Right kidney (tissue), 1 donor: ENCODE data around the gene MAS1.

Source experiments
- DNase-seq: peaks from one replicate; pipeline ENCODE4 v3.0.0-alpha.2; 2016

MAS1 gene

DNA sequence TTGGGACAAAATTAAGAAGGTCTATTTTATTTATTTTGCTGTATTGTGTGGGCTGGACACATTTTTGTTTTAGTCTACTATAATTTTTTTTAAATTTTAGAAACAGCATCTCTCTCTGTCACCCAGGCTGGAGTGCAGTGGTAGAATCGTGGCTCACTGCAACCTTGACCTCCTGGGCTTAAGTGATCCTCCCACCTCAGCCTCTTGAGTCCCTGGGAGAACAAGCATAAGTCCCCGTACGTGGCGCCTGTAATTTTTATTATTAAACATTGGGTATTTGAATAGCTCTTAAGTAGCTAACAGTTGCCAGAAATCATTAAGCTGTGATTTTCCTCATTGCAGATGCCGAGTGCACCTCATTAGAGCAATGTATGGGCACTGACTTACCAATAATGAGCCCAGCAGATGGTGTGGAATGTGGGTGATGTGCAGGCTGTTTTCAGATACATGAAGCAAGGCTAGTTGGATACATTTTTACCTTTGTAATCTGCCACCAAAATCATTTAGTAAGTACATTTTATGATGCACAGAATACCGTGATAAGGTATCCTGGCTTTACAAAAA lies 10.3 kb upstream of the MAS1 start:
- no peak for DNase-seq

DNA sequence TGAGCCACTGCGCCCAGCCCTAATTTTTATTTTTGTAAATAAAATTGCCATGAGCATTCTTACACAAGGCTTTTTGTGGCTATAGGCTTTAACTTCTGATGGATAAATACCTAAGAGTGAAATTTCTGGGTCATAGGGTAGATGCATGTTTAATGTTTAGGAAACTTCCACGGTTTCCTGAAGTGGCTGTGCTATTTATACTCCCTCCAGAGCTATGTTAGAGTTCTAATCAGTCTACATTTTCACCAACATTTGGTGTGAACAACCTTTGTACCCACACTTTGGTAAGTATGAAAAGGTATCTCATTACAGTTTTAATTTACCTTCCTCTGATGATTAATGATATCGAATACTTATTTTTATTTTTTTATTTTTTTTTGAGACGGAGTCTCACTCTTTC lies 6.1 kb upstream of the MAS1 start:
- DNase-seq = no peak

DNA sequence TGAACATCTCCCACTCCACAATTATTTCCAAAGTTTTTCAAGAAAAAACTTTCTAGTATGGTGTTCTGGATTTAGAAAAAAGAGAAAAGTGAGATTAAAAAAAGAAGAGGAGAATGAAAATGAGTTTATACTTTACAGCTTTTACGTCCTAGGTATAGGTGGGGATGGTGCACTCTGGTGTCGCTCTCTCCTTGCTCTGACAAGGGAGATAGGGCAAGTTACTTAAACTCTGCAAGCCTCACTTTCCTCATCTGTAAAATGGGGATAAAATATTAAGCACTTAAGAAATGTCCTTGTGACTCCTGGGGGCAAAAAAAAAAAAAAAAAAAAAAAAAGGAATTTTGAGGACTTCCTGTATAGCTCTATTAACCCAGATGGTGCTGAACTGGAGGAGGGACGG lies 4.5 kb upstream of the MAS1 start:
- no peak for DNase-seq

DNA sequence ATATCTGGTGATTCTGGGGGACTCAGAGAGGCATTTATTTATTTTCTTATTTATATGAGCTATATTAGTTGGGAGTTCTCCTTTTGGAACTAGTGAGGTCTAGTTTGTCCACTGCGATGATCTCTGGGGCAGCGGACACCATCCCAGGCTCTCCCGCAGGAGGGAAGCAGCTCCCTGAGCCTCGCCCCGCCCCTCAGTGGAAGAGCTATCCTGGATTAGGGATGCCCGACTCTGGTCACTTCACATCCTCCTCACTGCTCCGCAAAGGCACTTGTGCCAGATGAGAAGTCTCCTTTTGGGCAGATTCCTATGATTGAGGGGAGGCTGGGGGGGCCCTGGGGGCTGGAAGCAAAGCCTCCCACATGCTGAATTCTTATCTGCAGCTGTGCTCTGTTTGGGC lies 3.6 kb upstream of the MAS1 start:
- no peak for DNase-seq

DNA sequence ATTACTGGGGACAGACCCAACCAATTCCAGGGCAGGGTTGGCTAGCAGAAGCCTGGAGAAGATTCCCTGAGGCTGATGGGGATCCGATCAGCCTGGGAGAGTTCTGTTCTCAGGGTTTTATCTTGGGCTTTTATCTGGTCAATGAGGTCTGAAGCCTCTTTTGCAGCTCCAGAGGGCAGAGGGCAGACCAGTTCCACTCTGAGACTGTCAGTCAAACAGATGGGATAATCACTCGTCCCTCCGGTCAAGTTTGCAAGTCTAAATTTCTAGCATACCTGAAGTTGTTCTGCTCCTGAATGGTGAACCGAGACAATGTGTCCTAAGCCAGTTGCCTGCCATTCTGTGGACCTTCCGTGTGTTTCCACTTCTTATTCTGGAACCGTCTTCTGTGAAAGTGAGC lies 3.0 kb upstream of the MAS1 start:
- no peak for DNase-seq

DNA sequence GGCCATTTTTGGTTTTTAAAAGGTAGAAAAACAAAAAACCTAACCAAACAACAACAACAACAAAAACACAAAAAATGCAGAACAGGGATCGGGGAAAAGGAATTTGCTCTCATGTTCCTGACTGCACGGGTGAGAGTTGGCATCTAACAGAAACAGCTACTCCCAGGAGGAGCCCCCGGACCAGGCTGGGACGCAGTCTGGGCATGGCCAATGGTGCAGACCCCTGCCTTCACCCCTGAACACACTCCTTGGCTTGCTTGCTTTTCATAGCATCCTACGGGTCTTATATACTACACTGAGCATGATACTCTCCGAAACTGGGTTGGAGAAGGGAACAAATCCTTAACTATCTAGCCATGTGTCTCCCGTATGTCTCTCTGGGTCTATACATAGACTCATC lies 587 bp upstream of the MAS1 start:
- no peak for DNase-seq

DNA sequence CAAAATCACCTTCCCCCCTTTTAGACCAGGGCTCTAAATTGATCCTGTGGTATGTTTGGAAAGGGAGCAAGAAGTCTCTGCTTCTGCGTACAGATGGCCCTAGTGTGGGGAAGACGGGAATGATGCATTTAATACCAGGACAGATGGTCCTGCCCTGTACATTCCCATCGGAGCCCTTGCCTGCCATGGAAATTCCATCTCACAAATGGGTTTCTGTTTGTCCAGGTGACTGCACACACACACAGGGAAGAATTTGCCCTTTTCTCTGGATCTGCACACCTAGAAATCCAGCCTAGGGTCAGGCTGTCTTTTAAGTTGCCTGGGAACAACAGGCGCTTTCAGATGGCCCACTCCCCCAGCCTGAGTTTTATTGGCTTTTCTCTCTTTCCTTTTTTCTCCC lies 1.3 kb downstream of the MAS1 start:
- no peak for DNase-seq

DNA sequence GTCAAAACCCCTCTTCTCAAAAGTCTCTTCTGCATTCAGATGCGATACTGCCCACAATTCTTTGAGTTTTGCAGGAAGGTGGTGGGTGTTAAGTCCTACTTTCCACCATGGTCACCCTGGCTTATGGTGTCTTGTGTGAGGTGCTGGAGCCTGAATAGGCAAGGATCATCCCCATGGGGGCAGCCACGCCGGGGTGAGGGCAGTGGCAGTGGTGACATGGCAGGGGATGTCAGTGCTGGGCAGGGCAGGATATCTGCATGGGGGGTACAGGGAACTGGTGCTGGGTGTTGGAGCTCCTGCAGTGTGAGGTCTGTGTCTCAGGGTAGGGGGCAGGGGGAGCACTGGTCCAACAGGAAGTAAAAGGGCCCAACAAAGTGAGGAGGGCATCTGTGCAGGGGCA lies 2.3 kb downstream of the MAS1 start:
- DNase-seq = no peak

DNA sequence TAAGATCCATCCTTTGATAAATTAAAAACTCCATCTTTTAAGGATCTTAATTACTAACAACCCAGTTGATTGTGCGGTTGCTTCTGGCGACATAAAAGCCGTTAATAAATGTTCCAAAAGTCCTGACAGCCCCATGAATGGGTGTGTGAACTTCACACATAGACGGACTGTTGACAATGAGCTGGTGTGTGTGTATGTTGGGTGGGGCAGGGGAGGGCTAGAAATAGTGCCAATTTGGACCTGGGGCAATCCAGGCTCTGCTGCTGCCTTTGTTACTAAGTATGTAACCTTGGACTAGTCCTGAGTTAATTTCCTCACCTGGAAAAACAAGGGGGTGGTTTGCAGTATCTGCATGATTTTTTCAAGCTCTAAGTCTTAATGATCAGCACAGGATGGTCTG lies 4.2 kb downstream of the MAS1 start:
- DNase-seq = no peak

DNA sequence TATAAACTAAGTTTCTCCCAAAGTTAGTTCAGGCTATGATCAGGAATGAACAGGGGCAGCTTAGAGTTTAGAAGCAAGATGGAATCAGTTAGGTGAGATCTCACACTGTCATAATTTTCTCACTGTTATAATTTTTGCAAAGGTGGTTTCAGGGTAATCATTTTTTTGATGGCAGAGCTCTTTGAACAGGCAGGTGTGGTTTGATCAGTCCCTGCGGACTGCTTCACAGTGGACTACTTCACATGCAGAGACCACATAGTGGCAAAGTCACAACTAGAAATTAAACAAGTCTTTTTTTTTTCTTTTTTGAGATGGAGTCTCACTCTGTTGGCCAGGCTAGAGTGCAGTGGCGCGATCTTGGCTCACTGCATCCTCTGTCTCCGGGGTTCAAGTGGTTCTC lies 6.8 kb downstream of the MAS1 start:
- DNase-seq = no peak

DNA sequence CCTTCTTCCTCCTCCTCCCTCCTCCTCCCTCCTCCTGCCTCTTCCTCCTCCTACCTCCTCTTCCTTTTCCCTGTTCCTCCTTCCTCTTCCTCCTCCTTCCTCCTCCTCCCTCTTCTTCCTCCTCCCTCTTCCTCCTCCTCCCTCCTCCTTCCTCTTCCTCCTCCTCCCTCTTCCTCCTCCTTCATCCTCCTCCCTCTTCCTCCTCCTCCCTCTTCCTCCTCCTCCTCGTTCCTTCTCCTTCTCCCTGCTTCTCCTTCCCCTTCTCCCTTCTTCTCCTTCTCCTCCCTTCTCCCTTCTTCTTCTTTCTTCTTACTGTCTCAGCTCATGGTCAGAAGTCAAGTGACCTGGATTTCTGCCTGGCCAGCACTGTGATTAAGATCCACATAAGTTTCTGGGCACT lies 7.7 kb downstream of the MAS1 start:
- DNase-seq = no peak

DNA sequence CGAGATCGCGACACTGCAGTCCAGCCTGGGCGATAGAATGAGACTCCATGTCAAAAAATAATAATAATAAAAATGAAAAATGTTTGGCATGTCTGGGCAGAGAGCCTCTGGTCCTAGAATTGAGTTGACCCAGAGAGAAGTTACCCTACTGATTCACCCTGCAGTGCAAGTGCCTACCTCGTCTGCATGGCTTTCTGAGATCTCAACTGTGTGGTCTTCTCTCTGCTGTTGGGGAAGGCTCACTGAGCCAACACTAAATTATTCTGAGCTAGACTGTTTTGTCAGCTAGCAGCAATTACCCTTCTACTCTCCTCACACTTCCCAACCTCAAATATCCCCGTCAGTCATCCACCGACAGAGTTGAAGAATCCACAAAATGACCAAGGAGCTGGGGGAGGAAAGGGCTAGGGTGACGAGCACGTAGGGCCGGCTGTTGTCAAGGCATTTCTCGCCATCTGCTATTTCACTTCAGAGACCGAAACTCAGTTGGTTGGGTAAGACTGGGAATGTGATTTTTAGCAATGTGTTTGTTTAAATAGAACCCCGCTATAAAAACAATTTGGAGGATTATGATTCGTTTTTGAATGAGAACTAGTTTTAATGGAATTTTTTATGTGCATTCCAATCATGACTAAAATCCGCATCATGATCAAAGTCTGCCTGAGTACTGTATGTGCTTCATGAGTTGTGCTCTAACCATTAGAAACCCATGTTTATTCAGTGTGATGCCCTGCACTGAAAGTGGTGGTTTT lies 9.4 kb downstream of the MAS1 start:
- DNase-seq = peak; percentile 17

DNA sequence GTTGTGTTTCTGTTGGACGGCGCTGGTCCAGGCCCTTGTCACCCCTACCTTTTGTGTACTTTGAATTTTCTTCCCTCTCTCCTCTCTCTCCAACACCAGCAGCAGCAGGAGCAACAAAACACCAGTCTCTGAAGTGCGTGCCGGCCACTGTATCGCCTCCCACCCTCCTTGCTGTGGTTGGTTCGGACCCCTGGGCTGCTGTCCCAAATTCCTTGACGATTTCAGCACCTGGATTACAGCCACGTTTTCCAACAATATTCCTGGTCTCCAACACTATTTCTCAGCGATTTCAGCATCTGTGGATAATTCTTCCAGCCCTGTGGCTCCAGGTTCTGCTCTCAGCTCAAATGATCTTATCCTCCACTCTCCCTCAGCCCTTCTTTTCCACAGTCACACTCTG lies 11.8 kb downstream of the MAS1 start:
- DNase-seq = no peak

DNA sequence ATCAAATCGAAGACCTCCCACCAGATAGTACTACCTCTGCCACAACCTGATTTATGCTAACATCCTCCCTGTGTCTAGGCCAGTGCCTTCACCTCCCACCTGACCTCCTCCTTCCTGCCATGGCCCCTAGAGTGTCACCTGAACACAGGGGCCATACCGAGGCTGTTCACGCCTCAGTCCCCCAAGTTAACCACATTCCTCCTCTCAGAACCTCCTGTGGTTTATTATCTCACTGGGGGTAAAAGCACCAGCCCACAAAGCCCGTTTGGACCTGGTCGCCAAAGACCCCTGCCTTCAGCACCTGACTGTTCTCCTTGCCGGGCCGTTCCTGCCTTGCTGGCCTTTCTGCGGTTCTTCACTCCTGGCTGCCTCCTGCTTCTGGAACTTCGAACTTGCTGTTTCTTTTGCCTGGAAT lies 13.7 kb downstream of the MAS1 start:
- no peak for DNase-seq

DNA sequence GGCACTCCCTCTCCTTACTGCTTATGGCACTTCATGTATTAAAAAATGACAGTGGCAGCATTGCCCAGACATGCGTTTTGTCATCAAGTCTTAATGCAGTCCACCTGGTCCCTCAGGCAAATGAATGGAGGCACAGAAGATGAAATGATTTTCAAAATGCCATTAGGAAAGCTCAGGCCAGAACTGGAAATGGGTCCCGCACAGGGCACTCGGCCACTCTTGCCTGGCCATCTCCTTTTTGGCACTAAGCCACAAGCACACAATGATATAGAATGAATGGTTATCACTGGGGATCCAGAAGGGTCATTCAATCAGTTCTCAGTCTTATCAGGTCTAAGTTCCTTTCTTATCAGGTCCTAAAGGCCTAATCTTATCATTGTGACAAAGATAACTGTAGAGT lies 15.6 kb downstream of the MAS1 start:
- no peak for DNase-seq

DNA sequence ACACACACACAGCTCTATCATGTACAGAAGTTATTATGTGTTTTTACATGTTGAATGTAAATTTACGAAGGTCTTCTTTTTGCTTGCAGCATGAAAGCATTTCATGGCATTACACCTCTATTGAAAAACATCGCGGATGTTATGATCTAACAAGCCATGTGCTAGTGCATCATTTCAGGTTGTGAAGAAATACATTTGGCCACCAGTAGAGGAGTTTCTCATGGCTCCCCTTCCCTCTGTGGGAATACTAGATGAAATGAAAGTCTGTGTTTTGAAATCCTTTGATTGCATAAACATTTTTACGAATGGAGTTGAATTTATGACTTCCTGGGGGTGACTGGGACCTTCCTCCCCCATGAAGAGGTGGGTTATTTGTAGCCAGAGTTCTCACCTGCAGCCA lies 17.7 kb downstream of the MAS1 start:
- no peak for DNase-seq

DNA sequence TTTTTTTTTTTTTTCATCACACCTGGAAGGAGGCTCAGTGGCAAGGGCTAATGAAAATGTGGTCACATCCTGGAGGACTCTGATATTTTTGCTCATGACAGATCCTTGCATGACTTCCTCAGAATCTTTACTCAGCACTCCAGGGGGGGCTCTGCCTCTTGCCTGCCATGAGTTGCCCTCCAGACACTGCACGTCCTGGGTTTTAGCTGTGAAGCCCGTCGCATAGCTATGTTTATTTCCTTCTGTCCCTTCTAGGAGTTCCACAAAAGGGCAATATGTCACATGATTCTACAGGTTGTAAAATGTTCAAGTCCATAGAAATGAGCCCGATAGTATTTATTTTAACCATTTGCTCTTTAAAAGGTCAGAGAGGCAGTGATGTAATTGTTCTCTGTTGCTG lies 18.2 kb downstream of the MAS1 start:
- DNase-seq = no peak

DNA sequence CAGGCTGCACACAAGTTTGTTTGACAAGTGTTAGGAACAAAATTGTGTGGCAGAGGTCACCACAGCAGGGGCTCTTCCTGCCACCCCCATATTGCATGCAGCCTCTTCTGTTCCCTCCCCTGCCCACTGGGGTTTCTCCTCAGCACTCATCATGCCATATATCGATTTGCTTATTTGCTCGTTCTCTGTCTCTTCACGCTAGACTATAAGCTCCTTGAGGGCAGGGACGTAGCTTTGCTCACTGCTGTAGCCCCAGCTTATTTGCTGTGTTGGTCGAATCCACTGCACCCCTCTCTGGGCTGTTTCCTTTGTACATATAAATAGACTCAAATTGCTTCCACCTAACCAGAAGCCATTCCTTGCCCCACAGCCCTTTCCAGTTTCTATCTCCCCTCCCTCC lies 19.6 kb downstream of the MAS1 start:
- DNase-seq = no peak

DNA sequence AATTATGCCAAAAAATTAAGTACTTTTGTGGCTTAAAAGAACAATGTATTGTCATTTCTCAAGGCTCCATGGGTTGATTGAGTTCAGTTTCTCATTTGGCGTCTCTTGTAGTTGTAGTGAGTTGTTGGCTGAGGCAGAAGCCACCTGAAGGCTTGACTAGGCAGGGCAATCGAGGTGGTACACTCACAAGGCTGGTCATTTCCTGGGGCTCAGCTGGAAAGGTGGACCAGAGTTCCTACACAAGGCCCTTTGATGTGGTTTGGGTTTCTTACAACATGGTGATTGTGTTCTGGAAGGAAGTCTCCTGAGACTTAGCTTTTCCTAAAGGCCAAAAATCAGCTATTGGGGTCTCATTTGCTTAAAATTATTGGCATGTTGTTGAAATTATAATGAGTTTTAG lies 22.6 kb downstream of the MAS1 start:
- DNase-seq = no peak

DNA sequence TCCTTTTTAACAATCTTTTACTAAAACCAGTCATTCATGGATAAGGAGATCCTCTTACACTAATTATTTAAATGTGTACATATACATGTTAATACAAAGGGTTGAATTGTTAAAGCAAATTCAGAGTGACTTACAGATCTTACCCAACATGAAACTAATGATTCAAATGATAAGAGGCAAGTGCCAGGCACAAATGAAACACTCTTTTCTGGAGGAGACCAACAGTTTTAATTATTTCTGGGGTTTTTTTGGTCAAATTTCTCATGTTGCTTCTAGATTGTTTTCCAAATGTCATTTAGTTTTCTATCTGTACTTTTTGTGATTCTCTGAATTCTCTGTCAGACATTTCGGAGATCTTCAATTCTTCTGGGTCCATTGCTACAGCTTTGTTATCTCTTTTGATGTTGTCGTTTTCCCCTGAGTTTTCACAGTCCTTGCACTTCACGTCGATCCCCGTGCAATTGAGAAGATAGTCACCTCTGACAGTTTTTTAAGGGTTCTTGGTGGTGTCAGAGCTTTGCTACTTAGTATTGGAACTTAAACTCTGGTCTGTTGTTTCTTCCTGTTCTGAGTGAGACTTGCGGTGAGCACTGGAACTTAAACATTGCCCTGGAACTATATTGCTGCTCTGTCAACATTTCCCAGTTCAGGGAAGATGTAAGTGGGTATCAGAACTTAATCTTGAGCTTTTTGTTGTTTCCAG lies 23.2 kb downstream of the MAS1 start:
- DNase-seq = no peak

DNA sequence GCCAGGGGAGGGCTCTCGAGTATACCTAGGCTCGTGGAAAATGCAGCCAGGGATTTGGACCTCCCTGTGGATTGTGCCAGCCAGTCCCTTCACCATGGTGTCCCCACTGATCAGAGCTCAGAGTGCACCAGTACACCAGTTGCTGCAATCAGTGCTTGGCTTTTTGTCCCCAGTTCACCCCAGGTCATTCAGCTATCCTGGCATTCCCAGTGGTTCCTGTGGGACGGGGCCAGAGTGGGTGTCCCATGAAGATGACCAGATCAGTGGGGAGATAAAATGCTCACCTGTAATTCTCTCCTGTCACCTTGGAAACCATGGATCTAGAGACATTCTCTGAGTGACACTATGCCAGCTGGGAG lies 23.8 kb downstream of the MAS1 start:
- no peak for DNase-seq

DNA sequence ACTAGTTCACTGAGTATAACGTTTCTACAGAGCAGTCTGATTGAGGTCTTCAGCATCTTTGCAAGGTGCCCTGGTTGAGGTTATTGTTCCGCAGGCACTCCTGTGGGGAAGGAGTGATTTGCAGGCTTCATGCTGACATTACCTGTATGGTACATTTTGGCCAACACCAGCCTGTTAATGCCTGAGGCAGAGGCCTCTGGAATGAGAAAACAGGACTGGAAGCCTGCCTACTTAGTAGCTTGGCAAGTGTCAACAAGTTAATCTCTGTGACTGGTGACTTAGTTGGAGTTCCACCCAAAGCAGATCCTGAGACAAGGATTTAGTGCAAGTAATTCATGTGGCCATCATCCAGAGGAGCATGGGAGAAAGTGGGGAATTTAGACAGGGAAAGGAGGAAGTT lies 24.6 kb downstream of the MAS1 start:
- no peak for DNase-seq

DNA sequence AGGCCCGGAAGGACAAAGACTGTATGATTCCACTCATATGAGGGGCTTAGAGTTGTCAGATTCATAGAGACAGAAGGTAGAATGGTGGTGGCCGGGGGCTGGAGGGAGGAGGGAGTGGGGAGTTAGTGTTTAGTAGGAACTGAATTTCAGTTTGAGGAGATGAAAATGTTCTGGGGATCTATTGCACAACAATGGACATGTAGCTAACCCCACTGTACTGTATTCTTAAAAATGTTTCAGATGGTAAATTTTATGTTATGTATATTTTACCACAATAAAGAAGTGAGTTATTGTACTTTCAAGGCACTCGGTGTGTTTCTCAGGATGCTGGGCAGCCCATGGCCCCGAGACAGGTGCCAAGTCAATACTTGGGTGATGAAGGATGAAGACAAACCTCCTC lies 25.4 kb downstream of the MAS1 start:
- DNase-seq = no peak

DNA sequence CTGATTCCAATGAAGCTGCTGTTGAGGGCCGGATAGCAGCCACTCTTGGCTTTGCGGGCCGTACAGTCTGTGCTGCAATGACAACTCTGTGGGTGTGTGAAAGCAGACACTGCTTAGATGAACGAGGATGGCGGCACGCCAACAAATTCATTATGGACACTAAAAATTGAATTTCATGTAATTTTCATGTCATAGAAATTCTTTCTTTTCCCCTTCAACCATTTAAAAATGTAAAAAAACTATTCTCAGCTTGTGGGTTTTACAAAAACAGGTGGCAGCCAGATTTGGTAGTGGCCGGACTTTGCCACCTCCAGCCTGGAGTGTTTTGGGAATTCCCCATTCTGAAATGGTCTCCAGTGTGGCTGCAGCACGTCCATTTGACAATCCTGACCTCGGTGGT lies 26.0 kb downstream of the MAS1 start:
- no peak for DNase-seq
